ENCODE results near the gene ICE2. TPM values are rescaled to one million over a fixed set of nuclear protein-coding genes. Genes with fewer than 3 reads are reported as not detected.

Gene ICE2
- total and polyA plus RNA-seq, 2 experiments from 2014 or later: 64.2 to 64.3 TPM

GRCh38 chr15:60396560-60396957, 82.4 kb downstream of the ICE2 start:
- Histone ChIP-seq H4K20me1 (replicated peaks; ENCODE audit: insufficient read depth) (peaks cover 12% of the 10 kb centered on the region; the same call in 1 of the 2 replicates), H3K27ac (ENCODE audit: low read depth) (no peak overlapping the region), H2AFZ (no peak overlapping the region), H3K36me3 (ENCODE audit: insufficient read depth) (no peaks in the 10 kb centered on the region), H3K4me2 (peak overlapping the region; percentile 83), H3K4me1 (ENCODE audit: insufficient read depth) (peaks cover 58% of the 10 kb centered on the region), H3K9me2 (ENCODE audit: insufficient read depth) (no peaks in the 10 kb centered on the region), H3F3A (replicated peaks; ENCODE audit: low read depth) (peaks cover 6% of the 10 kb centered on the region; the same call in 1 of the 2 replicates), H3K27me3 (ENCODE audit: insufficient read depth) (peaks cover 20% of the 10 kb centered on the region), H3K79me2 (replicated peaks; ENCODE audit: insufficient read depth) (peaks cover 49% of the 10 kb centered on the region), H3K4me3 (peak overlapping the region; percentile 92)
- H3K27me3 Mint-ChIP-seq (ENCODE audit: insufficient read depth, low read depth, poor library complexity): peaks cover 12% of the 10 kb centered on the region
- H3K9me3 Mint-ChIP-seq: no peaks in the 10 kb centered on the region
- H3K27ac Mint-ChIP-seq: no peak overlapping the region
- no peak for DNase-seq (ENCODE audit: low spot score)
- H3K36me3 Mint-ChIP-seq (ENCODE audit: low read depth): no peaks in the 10 kb centered on the region; the same call in 1 of the 3 replicates
- TF ChIP-seq CTCF (conservative IDR thresholded peaks at IDR 0.05; ENCODE audit: low read depth in 2 of 2): no peak
- no peak for TF ChIP-seq REST (IDR thresholded peaks at IDR 0.05; ENCODE audit: unreplicated experiment)
- TF ChIP-seq JUNB (IDR thresholded peaks at IDR 0.05; ENCODE audit: unreplicated experiment): no peak
- no peak for TF ChIP-seq NANOG (IDR thresholded peaks at IDR 0.05; ENCODE audit: borderline replicate concordance)
- no peak for TF ChIP-seq POLR2AphosphoS5 (IDR thresholded peaks at IDR 0.05; ENCODE audit: low read depth)
- TF ChIP-seq EZH2phosphoT487 (IDR thresholded peaks at IDR 0.05; ENCODE audit: unreplicated experiment): no peak
- TF ChIP-seq ZNF114 (CRISPR knock-in tag; IDR thresholded peaks at IDR 0.05): no peak
- TF ChIP-seq ZNF462 (CRISPR knock-in tag; IDR thresholded peaks at IDR 0.05): no peak
- no peak for TF ChIP-seq CREB1 (CRISPR knock-in tag; IDR thresholded peaks at IDR 0.05; ENCODE audit: low read depth)
- TF ChIP-seq STAT1 (IDR thresholded peaks at IDR 0.05; ENCODE audit: unreplicated experiment): no peak
- TF ChIP-seq ETS1 (IDR thresholded peaks at IDR 0.05): no peak
- TF ChIP-seq EZH2 (IDR thresholded peaks at IDR 0.05; ENCODE audit: low read depth, unreplicated experiment): no peak
- ATAC-seq: no peak
- peaks cover 67% of the 10 kb centered on the region for H3K4me1 Mint-ChIP-seq
- peak overlapping the region; percentile 83 for H3K4me3 Mint-ChIP-seq

Data from GM23338 (cell line).